ENCODE data around the gene SH3GL2. TPM values are rescaled to one million over a fixed set of nuclear protein-coding genes. Genes with fewer than 3 reads are reported as not detected.

SH3GL2 gene
- total RNA-seq, 3 donors from 2014 or later (not counting 1 experiment from before 2014, with no cell fraction given) = not detected

GRCh38 chr9:17783227-17783626 is 204.4 kb downstream of the SH3GL2 start:
- Histone ChIP-seq H3K9me3 (ENCODE audit: control insufficient read depth, insufficient read depth, low read length) (peaks cover 2% of the 10 kb centered on the region), H3K27me3 (ENCODE audit: control insufficient read depth, insufficient read depth, low read length) (no peaks in the 10 kb centered on the region), H3K27ac (ENCODE audit: low read length) (no peak overlapping the region), H3K36me3 (ENCODE audit: control insufficient read depth, insufficient read depth, low read length) (no peaks in the 10 kb centered on the region), H3K4me3 (ENCODE audit: low read length) (no peak overlapping the region), H3K4me1 (ENCODE audit: control insufficient read depth, insufficient read depth, low read length) (no peaks in the 10 kb centered on the region)
- Mint-ChIP-seq H3K27me3 (ENCODE audit: low read depth in 2 of 2) (no peaks in the 10 kb centered on the region), H3K9me3 (peaks cover 2 to 12% of the 10 kb centered on the region in 2 donors), H3K27ac (no peak overlapping the region), H3K4me3 (no peak overlapping the region), H3K36me3 (peaks cover 7% of the 10 kb centered on the region), H3K4me1 (no peaks in the 10 kb centered on the region)
- TF ChIP-seq CTCF (IDR thresholded peaks at IDR 0.05) = no peak
- intact Hi-C loops (cut with micrococcal nuclease) = no loop called here
- ATAC-seq = no peak
- 0% methylated on average over 1 of the region's 1 CpG for WGBS (ENCODE audit: insufficient coverage)
- DNase-seq = no peak

- Histone ChIP-seq H3K4me3 (ENCODE audit: low read length) (no peak overlapping the region), H3K36me3 (ENCODE audit: control insufficient read depth, insufficient read depth, low read length) (no peaks in the 10 kb centered on the region), H3K27ac (ENCODE audit: low read length) (no peak overlapping the region), H3K27me3 (ENCODE audit: control insufficient read depth, insufficient read depth, low read length) (no peaks in the 10 kb centered on the region), H3K4me1 (ENCODE audit: control insufficient read depth, insufficient read depth, low read length) (no peaks in the 10 kb centered on the region), H3K9me3 (ENCODE audit: control insufficient read depth, insufficient read depth, low read length) (no peaks in the 10 kb centered on the region)
- Mint-ChIP-seq H3K9me3 (peaks cover 0 to 2% of the 10 kb centered on the region in 2 donors), H3K4me1 (no peaks in the 10 kb centered on the region), H3K27me3 (ENCODE audit: low read depth in 2 of 2) (no peaks in the 10 kb centered on the region), H3K4me3 (no peak overlapping the region), H3K36me3 (no peaks in the 10 kb centered on the region), H3K27ac (no peak overlapping the region)
- DNase-seq (no peak), ATAC-seq (no peak)
- 92% methylated on average over 5 of the region's 6 CpGs for WGBS (ENCODE audit: insufficient coverage)
- intact Hi-C loops (cut with micrococcal nuclease) = no loop called here
- TF ChIP-seq CTCF (IDR thresholded peaks at IDR 0.05) = no peak
Measured at GRCh38 chr9:17789316-17789715, 210.4 kb downstream of the SH3GL2 start.

GRCh38 chr9:17793713-17794622 is 215.1 kb downstream of the SH3GL2 start:
- Mint-ChIP-seq H3K9me3 (peaks cover 0 to 2% of the 10 kb centered on the region in 2 donors), H3K36me3 (no peaks in the 10 kb centered on the region), H3K27ac (no peak overlapping the region), H3K4me3 (no peak overlapping the region), H3K27me3 (ENCODE audit: low read depth in 2 of 2) (no peaks in the 10 kb centered on the region), H3K4me1 (no peaks in the 10 kb centered on the region)
- Histone ChIP-seq H3K36me3 (ENCODE audit: control insufficient read depth, insufficient read depth, low read length) (no peaks in the 10 kb centered on the region), H3K4me3 (ENCODE audit: low read length) (no peak overlapping the region), H3K4me1 (ENCODE audit: control insufficient read depth, insufficient read depth, low read length) (no peaks in the 10 kb centered on the region), H3K27me3 (ENCODE audit: control insufficient read depth, insufficient read depth, low read length) (no peaks in the 10 kb centered on the region), H3K27ac (ENCODE audit: low read length) (no peak overlapping the region), H3K9me3 (ENCODE audit: control insufficient read depth, insufficient read depth, low read length) (no peaks in the 10 kb centered on the region)
- no peak for TF ChIP-seq CTCF (IDR thresholded peaks at IDR 0.05)
- intact Hi-C loops (cut with micrococcal nuclease) = no loop called here
- WGBS (ENCODE audit: insufficient coverage) = 78% methylated on average over 13 of the region's 14 CpGs
- DNase-seq (no peak), ATAC-seq (no peak)

Measured in natural killer cell (primary cell).